ENCODE data around the gene HNRNPM.

The HNRNPM gene

DNA sequence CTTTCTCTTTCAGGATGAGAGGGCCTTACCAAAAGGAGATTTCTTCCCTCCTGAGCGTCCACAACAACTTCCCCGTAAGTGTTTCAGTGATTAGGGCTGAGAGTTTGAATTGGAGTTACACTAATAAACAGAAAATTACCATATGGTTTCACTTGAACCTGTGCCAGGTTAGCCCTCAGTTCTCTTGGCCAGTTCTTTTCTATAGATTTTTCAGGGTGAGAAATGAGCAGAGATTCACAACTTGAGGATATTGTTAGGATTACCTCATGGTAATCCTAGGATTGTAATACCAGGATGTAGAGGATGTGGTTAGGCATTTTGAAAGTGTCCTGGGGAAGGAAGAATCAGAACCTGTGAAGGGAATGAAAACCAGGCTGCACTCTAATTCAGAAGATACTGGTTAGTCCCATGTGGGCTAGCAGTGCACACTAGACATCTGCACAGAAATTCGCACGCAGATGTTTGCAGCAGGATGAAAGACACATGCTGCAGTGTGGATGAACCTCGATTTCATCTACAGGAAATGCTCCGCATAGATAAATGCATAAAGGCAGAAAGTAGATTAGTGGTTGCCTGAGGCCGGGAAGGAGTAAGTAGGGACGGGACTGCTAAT is 24.1 kb downstream of the HNRNPM start:
- TF ChIP-seq, protein P1, sequence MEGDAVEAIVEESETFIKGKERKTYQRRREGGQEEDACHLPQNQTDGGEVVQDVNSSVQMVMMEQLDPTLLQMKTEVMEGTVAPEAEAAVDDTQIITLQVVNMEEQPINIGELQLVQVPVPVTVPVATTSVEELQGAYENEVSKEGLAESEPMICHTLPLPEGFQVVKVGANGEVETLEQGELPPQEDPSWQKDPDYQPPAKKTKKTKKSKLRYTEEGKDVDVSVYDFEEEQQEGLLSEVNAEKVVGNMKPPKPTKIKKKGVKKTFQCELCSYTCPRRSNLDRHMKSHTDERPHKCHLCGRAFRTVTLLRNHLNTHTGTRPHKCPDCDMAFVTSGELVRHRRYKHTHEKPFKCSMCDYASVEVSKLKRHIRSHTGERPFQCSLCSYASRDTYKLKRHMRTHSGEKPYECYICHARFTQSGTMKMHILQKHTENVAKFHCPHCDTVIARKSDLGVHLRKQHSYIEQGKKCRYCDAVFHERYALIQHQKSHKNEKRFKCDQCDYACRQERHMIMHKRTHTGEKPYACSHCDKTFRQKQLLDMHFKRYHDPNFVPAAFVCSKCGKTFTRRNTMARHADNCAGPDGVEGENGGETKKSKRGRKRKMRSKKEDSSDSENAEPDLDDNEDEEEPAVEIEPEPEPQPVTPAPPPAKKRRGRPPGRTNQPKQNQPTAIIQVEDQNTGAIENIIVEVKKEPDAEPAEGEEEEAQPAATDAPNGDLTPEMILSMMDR (IDR thresholded peaks at IDR 0.05; ENCODE audit: low read depth, low read length) = no peak

DNA sequence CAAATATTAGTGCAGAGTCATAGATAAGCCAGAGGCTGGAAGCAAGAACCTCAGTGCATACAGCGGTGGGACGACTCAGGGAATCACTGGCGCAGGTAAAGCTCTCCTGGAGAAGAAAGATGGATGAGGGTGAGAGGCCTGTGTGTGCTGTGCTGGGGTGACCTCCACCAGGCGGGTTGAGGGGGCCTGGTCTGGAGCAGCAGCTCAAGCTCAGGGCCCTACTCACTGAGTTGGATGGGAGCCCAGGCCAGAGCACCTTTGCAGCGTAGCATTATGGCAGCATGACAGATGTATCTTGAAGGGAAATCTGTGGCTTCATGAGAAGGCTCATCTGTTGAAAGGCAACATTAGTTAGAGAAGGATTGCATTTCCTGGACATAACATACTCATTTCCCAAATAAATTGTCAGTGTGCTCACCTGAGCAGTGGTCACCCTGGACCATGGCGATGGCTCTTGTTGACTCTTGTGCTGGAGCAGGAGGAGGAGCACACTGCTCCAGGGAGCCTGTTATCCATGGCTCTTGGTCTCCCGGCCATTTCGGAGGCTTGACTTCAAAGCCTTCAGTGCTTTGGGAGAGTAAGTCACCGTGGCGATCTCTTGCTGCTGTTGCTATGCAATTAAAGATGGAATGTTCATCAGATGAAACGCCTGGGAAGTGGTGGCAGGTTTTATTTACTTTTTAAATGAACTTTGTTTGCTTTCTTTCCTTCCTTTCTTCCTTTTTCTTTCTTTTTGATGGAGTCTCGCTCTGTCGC is 25.0 kb downstream of the HNRNPM start:
- TF ChIP-seq, protein P1 (IDR thresholded peaks at IDR 0.05; ENCODE audit: low read depth, low read length) = no peak
- DNase-seq (ENCODE audit: extremely low read depth, low read depth) = no peak

More for the DNA sequence above, 24.1 kb downstream of the HNRNPM start:
- DNase-seq (ENCODE audit: extremely low read depth, low read depth) = peak; percentile 49

DNA sequence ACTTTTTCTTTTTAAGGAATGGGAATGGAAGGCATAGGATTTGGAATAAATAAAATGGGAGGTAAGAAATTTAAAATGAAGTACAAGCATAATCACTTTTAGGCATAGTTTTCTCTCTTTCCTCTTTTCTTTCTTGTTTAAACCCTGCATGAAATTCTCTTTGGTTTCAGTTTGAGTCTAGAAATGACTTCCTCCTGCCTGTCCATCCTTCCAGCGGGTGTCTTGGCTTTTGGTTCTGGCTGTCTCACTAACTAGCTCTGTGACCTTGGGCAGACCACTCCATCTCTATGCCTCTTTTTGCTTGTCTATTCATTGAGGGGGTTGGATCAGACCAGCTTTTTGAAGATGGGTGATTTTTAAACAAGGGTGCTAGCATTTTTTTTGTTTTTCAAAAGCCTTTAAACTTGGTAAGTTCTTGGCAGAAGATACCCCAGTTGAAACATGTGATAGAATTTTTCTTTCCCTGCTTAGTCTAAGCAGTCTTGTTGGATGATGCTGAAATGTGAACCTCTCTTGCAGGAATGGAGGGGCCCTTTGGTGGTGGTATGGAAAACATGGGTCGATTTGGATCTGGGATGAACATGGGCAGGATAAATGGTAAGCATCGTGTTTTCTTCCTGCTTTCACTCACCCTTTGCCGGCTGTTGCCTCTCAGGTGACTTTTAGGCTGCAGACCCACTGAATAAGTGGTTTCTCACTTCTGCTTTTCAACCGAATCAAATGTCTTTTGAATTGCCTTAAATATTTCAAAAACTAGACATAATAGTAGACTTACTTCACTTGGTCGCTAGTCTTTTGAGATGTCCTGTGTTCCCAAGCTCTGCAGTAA is 29.1 kb downstream of the HNRNPM start:
- TF ChIP-seq, protein P1 (IDR thresholded peaks at IDR 0.05; ENCODE audit: low read depth, low read length) = no peak
- no peak for DNase-seq (ENCODE audit: extremely low read depth, low read depth)

DNA sequence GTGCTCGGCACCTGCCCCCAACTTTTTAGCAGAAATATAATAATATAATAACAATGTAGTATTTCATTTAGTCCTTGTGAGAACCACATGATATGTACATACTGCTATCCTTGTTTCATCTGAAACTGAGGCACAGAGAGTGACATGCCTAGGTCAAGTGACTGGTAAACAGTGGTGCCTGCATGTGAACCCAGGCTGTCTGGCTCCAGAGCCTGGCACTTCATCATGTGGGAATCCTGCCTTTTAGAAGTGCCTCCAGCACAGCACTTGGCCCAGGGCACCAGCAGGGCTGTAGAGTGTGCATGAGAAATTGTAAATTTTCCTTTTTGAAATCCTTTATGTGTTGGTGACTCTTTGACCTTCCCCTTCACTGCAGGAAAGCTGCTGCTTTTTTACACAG is 30.2 kb downstream of the HNRNPM start:
- TF ChIP-seq, protein P1 (IDR thresholded peaks at IDR 0.05; ENCODE audit: low read depth, low read length) = no peak
- DNase-seq (ENCODE audit: extremely low read depth, low read depth) = no peak

DNA sequence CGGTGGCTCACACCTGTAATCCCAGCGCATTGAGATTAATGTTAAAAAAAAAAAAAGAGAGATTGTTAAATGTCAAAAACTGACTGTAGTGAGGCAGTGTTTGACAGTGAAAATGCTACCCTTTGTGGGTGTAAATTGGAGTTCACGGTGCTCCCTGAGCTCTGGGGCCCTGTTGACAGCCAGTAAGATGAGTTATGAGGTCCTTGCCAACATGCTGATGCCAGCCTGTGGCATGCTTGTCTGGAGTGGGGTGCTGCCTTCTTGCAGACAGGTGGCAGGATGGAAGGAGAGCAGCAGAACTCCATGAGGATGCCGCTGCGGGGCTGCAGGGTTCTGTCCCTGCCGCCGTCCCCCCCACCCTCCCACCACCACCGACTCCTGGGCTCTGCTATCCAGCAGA is 31.7 kb downstream of the HNRNPM start:
- DNase-seq (ENCODE audit: extremely low read depth, low read depth) = no peak
- TF ChIP-seq, protein P1 (IDR thresholded peaks at IDR 0.05; ENCODE audit: low read depth, low read length) = no peak

DNA sequence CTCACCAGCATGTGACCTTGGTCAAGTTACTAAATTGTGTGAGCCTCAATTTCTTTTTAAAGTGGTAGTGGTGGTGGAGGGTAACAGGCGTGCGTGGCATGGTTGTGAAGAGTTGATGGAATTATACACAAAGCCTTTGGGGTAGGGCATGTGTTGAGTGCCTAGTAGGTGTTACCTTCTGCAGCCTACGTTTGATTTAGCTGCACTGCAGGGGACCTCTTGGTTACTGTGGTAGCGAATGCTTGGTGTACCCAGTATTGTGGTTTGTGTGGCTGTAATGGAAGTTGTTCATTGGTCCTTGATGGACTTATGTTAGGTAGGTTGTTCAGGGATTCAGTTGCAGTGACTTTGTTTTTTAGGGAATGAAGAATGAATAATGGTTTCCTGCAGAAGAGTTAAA is 33.1 kb downstream of the HNRNPM start:
- no peak for DNase-seq (ENCODE audit: extremely low read depth, low read depth)
- TF ChIP-seq, protein P1 (IDR thresholded peaks at IDR 0.05; ENCODE audit: low read depth, low read length) = no peak

DNA sequence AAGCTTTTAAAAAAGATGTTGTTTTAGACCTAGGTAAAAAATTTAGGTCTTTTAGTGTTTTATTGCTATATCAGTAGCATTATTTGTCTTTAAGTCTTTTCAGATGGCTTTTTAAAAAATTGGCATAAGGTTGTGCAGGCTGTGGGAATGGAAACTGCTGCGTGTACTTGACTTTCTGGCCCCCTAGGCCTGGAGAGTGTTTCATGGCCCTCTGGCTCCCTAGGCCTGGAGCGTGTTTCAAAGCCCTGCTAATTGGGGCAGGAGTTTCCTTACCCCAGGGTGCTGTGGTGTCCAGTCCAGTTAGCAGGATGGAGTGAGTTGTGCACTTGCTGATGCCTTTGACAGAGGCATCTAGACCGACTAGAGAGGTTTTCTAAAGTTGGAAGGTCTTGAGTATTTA is 33.8 kb downstream of the HNRNPM start:
- TF ChIP-seq, protein P1 (IDR thresholded peaks at IDR 0.05; ENCODE audit: low read depth, low read length) = no peak
- DNase-seq (ENCODE audit: extremely low read depth, low read depth) = no peak
